GM21825 (cell line): ENCODE results near the gene POLA1.
"Not testable (repeated sequence)": the region's sequence is repeated elsewhere in the genome, so short reads cannot be mapped to it uniquely, and the experiment has no call there.

Experiments used
- ATAC-seq: cut with Tn5 transposase; IDR thresholded peaks from one replicate; pipeline ENCODE4 v1.9.1; 2021; ENCODE audit warnings: mild to moderate bottlenecking, moderate library complexity; ENCODE audit not compliant: unreplicated experiment

POLA1 gene

GRCh38 chrX:24796204-24796603 lies 102.5 kb downstream of the POLA1 start:
- ATAC-seq, result no peak

- no peak for ATAC-seq
Observed at GRCh38 chrX:24799078-24799477, 105.4 kb downstream of the POLA1 start.

GRCh38 chrX:24799565-24799964 lies 105.8 kb downstream of the POLA1 start:
- ATAC-seq, result no peak

- ATAC-seq, result no peak
Observed at GRCh38 chrX:24805201-24805600, 111.5 kb downstream of the POLA1 start.

GRCh38 chrX:24819807-24820206 lies 126.1 kb downstream of the POLA1 start:
- not testable (repeated sequence) for ATAC-seq

- ATAC-seq, result no peak
Observed at GRCh38 chrX:24828147-24828546, 134.4 kb downstream of the POLA1 start.

- no peak for ATAC-seq
Observed at GRCh38 chrX:24828600-24828999, 134.9 kb downstream of the POLA1 start.

GRCh38 chrX:24833695-24834094 lies 140.0 kb downstream of the POLA1 start:
- no peak for ATAC-seq

- ATAC-seq, result no peak
Observed at GRCh38 chrX:24837966-24838365, 144.2 kb downstream of the POLA1 start.

- no peak for ATAC-seq
Observed at GRCh38 chrX:24838629-24839028, 144.9 kb downstream of the POLA1 start.

GRCh38 chrX:24839331-24839730 lies 145.6 kb downstream of the POLA1 start:
- ATAC-seq, result no peak

GRCh38 chrX:24842486-24842885 lies 148.8 kb downstream of the POLA1 start:
- ATAC-seq, result no peak

- no peak for ATAC-seq
Observed at GRCh38 chrX:24846550-24847150, 152.9 kb downstream of the POLA1 start.

- no peak for ATAC-seq
Observed at GRCh38 chrX:24851289-24851688, 157.6 kb downstream of the POLA1 start.

- ATAC-seq, result no peak
Observed at GRCh38 chrX:24851780-24852179, 158.1 kb downstream of the POLA1 start.

GRCh38 chrX:24858004-24858746 lies 164.5 kb downstream of the POLA1 start:
- no peak for ATAC-seq

- ATAC-seq, result no peak
Observed at GRCh38 chrX:24859211-24859841, 165.6 kb downstream of the POLA1 start.

GRCh38 chrX:24860140-24860539 lies 166.4 kb downstream of the POLA1 start:
- ATAC-seq, result no peak

- ATAC-seq, result no peak
Observed at GRCh38 chrX:24862343-24862742, 168.6 kb downstream of the POLA1 start.

GRCh38 chrX:24863779-24864178 lies 170.1 kb downstream of the POLA1 start:
- not testable (repeated sequence) for ATAC-seq

- no peak for ATAC-seq
Observed at GRCh38 chrX:24870143-24870542, 176.4 kb downstream of the POLA1 start.

GRCh38 chrX:24874604-24875247 lies 181.0 kb downstream of the POLA1 start:
- ATAC-seq, result no peak
